ENCODE results near the gene FMNL1.
A peak's percentile ranks its signal among the peaks of the same experiment; 100 is the strongest.
"Not testable (repeated sequence)": the region's sequence is repeated elsewhere in the genome, so short reads cannot be mapped to it uniquely, and the experiment has no call there.

Gene FMNL1, protein sequence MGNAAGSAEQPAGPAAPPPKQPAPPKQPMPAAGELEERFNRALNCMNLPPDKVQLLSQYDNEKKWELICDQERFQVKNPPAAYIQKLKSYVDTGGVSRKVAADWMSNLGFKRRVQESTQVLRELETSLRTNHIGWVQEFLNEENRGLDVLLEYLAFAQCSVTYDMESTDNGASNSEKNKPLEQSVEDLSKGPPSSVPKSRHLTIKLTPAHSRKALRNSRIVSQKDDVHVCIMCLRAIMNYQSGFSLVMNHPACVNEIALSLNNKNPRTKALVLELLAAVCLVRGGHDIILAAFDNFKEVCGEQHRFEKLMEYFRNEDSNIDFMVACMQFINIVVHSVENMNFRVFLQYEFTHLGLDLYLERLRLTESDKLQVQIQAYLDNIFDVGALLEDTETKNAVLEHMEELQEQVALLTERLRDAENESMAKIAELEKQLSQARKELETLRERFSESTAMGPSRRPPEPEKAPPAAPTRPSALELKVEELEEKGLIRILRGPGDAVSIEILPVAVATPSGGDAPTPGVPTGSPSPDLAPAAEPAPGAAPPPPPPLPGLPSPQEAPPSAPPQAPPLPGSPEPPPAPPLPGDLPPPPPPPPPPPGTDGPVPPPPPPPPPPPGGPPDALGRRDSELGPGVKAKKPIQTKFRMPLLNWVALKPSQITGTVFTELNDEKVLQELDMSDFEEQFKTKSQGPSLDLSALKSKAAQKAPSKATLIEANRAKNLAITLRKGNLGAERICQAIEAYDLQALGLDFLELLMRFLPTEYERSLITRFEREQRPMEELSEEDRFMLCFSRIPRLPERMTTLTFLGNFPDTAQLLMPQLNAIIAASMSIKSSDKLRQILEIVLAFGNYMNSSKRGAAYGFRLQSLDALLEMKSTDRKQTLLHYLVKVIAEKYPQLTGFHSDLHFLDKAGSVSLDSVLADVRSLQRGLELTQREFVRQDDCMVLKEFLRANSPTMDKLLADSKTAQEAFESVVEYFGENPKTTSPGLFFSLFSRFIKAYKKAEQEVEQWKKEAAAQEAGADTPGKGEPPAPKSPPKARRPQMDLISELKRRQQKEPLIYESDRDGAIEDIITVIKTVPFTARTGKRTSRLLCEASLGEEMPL

DNA sequence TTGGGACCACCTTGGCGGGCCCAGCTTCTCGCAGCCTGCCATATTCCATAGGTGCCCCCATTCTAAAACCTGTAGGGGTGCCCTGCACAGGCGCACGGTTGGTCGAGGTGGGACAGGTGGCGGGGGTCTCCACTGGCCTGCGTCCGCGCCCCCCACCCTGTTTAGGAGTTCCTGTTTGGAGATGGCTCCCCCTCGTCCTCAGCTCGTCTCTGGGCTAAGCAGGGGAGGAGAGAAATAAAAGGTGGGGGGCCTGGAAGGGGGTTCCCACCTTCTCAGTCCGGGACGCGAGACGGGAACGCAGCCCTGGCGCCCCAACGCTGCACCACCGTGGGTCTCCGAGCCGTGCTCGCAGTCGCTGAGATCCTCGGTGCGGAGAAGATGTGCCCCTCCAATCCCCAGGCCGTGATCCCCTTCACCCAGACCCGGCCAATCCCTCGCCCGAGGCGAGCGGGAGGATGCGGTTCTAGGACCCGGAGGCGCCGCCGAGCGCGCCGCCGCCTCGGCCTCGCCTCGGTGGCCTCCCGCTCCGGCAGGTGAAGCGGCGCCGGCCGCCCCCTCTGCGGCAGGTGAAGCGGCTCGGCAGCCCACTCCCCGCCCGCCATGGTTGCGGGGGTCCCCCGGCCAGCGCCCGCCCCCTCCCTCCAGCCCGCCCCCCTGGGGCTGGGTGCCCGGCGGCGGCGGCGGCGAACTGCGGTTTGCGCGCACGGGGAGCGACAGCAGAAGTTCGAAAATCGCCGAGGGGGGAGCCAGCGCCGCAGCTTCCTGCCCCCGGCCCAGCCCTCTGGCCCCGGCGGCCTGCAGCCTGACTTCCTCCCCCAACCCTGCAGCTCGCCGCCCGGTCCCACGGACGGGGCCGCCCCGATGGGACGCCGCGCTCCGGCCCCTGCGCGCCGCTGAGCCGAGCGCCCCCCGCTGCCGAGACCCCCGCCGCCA lies at the start of gene FMNL1:
TSS of gene FMNL1 (plus strand) at position 805 of the 933 bp plus-strand sequence. CDS start 240 bp downstream, outside the sequence.
- DNase-seq: no peak

DNA sequence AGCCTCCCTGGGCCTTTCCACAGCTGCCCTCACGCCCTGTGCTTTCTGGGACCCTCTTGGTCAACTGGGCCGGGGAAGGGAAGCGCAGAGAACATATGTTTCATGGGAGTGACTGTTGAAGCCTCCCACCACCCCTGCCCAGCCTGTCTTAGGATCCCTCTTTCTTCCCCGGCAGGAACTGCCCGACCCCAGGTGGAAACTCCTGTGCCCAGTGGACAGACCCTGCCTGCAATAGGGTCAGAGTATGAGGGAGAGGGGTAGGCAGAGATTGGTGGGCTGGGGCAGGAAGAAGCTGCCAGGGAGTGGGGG lies 49.5 kb upstream of the FMNL1 start:
- DNase-seq: no peak

DNA sequence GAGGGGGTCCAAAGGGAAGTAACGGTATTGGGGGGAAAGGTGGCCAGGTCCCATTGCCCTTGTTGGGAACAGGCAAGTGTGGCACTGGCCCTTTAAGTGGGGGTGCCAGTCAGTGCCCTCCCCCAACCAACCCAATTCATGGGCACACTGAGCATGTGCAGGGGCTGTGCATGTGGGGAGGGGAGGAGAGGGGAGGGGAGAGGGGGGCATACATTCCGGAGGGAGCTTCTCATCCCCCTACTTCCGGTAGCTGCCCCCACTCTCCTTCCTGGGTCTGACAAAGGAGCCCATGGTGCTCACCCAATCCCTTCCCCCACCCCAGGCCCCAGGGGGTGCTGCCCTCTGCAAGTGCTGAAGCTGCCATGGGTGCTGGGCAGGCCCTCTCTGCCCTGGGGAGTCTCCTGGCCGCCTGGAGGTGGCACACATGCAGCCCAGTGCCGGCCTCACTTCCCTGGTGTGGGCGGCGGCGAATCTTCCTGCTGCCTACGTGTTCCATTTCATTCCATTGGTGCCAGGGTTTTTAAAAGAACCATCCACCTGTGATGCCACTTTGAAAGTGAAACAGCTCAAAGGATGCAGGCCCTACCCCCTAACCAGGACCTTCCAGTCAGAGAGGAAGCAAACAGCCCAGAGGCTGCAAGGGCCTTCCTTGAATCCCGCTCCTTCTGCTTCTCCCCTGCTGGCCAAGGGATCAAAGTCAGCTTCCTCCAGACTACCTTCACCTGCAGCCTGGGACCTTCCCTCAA lies 49.0 kb upstream of the FMNL1 start:
- no peak for DNase-seq

DNA sequence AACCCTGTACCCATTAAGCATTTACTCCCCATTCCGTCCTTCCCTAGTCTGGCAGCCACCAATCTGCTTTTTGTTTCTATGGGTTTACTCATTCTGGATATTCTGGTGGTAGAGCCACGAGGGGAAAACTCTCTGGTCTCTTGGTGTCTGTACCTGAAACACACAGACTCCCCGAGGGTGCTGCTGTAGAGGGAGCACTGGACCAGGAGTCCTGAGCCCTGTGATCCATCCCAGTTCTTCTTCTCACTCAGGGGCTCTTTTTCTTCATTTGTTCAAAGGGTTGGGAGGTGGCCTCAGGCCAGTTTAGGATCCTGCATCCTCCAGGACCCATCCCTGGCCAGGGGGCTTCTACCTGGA lies 45.9 kb upstream of the FMNL1 start:
- no peak for DNase-seq

DNA sequence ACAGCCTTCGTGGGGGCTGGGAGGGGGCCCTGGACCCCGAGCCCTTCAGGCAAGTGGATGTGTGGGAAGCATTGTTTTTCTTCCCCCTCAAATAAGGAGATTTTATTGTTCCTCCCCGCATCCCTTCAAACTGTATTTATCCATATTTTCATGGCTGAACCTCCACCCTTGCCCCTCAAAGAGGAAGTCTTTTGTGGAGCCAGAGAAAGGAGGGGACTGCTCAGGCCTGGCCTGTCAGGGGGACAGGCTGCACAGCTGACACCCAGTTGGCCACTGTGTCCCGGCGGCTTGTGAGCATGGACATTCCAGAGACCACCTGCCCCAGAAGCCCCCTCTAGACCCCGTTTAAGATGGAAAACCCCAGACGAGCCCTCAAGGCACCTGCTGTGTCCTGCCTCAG lies 44.1 kb upstream of the FMNL1 start:
- DNase-seq: no peak

DNA sequence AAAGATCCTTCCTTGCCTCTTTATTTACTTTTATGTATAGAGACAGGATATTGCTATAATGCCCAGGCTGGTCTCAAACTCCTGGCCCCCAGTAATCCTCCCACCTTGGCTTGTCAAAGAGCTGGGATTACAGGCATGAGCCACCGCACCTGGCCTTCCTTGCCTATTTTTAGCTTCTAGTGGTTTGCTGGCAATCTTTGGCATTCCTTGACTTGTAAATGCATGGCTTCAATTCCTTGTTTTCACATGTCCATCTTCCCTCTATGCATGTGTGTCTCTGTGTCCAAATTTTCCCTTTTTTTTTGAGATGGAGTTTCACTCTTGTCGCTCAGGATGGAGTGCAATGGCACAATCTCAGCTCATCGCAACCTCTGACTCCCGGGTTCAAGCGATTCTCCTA lies 37.5 kb upstream of the FMNL1 start:
- DNase-seq: no peak

DNA sequence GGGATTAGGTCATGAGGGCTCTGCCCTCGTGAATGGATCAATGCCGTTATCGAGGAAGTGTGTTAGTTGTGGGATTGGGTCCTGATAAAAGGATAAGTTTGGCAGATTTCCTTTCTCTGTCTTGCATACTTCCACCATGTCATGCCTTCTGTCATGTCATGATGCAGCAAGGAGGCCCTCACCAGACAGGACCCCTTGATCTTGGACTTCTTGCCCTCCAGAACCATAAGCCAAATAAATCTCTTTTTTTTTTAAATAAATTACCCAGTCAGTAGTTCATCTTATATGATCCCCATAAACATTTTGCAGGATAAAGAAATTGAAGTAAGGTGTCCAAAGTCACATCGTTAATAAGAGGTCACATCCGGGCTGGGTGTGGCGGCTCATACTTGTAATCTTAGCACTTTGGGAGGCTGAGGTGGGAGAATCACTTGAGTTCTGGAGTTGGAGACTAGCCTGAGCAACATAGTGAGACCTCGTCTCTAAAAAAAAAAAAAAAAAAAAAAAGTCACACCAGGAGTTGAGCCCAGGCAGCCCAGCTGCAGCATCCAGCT lies 34.8 kb upstream of the FMNL1 start:
- no peak for DNase-seq

DNA sequence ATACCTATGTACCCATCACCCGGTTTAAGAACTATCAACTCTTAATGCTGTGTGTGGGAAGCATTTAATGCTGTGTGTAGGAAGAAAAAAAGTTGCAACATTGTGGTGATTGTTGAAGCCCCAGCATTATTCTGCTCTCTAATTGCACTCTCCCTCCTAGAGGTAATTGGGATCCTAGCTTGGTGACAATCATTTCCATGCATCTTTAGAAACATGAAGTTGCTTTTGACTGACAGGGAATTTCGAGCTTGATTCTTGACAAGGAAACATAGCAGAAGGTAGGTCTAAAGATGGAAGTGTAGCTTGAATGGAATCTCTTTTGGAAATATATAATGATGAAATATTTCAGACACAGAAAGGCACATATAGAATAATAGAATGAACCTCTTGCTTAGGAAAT lies 32.7 kb upstream of the FMNL1 start:
- DNase-seq: no peak

DNA sequence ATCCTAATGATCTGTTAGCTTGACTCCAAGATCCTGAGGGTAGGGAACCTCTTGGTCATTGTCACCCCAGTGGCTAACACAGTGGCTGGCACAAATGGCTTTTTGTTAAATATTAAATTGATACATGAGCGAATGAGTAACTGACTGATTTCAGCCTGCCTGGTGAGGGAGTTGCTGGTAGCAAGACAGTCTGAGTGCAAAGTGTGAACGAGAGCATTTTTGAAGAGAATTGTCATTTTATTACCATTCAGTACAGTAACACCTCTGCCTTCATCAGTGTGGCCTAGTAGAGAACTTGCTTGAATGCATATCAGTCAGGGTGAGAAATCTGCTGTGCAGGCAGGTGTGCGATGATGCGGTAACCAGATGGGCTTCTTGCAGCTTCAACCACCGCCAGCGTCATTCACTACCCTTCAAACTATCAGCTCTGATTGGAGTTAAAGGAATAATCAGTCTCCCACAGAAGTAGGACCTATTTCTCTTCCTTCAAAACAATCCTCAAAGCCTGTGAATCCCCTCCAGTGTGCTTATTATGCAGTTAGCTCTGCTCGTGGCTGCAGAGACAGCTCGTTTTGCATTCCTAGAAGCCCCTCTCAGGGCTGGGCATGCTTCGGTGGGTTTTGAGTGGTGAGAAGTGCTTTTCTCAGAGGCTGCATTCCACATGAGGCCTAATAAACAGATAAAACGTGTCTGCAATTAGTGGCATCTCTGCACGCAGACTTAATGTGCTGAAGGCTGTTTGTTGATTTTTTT lies 31.0 kb upstream of the FMNL1 start:
- DNase-seq: no peak

DNA sequence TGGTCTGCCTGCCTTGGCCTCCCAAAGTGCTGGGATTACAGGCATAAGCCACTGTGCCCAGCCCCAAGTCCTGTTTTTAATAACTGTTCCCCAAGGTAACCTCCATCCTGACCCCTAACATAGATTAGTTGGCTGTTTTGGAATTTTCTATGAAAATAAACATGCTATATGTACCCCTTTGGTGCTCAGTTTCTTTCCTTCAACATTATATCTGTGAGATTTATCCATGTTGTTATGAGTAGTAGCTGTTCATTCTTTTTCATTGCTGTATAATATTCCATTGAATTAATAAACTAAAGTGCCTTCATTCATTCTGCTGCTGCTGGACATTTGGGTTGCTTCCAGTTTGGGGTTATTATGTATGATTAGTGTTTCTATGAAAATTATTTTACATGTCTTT lies 26.3 kb upstream of the FMNL1 start:
- DNase-seq: no peak

DNA sequence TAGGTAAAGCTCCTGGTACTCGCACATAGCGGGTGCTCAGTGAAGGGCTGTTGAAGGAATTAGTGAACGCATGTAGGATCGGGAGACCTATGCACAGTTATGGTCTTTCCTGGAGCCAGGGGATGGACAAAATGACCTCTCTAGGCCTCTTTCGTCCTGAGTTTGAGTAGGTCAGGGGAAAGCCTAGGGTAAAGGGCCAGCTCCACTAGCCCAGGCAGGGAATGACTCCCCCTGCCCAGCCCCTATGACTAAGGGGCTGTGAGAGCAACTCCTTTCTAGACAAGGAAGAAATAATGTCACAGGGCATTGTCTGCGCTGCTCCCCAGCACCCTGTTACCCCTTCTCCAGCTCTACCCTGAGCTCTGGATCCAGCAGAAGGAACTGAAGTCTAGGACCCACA lies 24.6 kb upstream of the FMNL1 start:
- no peak for DNase-seq

DNA sequence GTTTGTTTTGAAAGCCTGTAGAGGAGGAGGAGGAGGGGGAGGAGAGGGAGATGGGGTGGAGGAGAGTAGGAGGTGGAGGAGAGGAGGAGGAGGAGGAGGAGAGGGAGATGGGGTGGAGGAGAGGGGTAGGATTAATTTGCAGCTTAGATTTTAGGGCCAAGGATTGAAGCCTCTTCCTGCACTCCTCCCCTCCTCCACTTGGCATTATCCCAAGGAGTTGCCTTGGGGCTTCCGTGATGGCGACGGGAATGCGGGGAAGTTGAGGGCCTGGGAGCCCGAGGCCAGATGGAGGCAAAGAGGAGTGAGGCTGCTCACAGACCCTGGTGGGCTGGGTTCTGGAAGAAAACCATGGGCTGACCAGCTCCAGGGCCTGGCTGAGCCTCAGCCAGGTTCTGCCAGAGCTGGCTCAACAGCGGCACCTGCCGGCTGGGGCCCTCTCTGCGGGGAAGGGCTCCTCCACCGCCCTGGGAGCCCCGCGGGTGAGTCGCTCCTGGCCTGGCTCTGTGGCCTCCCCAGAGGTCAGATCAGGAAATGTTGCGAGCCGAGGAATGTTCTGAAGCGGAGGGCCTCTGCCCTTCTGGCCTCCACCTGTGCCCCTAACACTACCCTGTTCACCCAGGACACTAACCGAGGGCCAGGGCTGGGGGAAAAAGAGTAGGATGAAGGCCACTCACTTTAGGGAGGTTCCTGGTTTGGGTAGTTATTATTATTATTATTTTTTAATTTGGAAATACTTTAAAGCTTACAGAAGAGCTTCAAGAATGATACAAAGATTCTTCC lies 23.9 kb upstream of the FMNL1 start:
- peak; percentile 37 for DNase-seq

DNA sequence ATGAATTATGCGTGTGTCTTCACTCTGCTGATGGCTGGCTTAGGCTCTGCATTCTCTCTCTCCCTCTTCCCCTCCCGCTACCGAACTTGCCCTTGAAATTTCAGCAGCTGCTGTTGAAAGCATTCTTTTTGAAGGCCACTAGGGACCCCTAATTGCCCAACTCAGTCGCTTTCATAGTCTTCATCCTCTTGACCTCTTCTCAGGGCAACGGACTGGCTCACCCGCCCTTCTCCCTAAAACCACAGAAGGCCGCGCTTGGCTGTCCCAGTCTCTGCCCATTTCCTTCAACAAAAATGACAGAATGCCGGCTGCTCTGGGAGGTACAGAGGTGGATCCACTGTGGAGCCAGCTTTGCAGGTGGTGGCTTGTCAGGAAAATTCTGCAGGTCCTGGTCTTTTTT lies 21.0 kb upstream of the FMNL1 start:
- DNase-seq: no peak

DNA sequence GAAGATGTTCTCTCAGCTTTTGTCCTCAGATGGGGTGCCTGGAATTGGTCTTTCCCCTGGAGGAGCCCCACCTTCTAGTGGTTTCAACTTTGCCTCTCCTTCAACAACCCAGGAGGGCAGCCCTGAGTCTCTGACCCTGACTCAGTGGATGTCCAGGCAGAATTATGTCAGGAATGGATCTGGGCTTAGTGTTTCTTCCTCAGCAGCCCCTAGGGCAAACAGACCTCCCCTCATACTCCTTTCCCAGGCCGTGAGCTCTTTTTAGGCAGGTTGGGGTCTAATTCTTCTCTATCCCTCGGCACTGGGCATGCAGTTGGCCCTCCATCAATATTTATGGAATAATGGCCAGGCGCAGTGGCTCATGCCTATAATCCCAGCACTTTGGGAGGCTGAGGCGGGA lies 20.2 kb upstream of the FMNL1 start:
- DNase-seq: no peak

DNA sequence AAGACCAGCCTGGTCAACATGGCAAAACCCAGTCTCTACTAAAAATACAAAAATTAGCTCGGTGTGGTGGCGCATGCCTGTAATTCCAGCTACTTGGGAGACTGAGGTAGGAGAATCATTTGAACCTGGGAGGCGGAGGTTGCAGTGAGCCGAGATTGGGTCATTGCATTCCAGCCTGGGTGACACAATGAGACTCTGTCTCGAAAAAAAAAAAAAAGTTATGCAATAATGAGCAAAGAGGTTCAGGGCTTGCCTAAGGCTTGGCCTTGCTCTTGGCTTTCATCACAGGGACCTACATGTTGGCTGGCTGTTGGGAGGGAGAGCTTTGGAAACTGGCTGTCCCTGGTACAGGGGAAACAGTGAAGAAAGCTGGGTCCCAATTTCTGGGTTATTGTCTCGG lies 19.8 kb upstream of the FMNL1 start:
- not testable (repeated sequence) for DNase-seq

DNA sequence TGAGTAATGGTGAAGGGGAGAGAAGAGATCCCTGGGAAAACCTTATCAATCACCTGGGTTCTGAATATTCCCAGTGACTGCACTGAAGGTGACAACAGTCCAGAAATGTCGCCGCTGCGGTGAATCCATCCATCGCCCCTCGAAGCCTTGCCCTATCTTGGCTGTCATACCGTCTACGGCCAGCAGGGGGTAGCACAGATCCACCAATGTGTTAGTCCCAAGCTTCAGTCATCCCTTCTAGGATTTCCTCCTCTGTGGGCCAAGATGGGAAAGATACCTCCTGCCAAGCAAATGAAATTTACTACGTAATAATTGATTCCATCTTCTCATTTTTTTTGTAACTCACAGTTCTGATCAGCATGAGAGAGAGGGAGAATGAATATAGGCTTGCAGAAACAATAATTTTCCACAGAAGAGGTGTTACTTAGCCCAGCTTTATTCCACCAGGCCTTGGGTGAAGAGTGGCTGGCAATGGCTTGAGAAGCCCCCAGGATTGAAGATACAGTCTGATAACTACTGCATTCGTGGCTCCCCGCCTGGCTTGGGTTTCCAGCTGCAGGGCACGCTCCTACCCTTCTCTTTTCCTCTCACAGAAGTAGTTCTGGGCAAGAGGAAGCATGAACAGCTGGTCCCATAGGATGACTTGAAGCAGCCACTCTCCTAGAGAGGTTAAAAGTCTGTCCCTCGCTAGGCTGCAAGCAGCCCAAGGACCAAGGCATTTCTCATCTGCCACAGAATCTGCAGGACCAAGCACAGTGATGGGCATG lies 2.6 kb upstream of the FMNL1 start:
- peak; percentile 72 for DNase-seq

DNA sequence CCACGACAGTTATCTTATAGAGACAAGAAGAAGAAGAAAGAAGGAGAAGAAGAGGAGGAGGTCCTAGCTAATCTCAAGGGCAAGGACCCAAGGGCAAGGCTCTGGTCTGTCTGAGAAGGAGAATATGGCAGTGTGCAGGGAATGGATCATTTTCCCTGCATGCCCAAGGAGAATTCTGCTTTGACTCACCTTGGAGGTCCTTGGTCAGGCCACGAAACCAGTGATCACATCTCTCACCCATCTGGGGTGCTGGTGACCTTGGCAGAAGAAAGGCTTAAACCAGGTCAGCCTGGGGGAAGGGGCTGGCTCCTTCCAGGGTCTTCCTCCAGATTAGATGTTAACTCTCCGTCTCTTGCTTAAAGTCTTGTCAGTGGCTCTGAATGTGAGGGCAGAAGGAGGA lies 1.6 kb upstream of the FMNL1 start:
- DNase-seq: no peak

DNA sequence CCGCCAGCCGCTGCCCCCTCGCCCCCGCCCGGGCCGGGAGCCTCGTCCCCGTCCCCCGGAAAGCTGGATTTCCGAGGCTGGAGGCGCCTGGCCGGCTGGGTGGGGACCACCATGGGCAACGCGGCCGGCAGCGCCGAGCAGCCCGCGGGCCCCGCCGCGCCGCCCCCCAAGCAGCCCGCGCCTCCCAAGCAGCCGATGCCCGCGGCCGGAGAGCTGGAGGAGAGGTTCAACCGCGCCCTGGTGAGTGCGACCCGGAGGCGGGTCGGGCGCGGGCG lies 266 bp downstream of the FMNL1 start:
- DNase-seq: no peak

DNA sequence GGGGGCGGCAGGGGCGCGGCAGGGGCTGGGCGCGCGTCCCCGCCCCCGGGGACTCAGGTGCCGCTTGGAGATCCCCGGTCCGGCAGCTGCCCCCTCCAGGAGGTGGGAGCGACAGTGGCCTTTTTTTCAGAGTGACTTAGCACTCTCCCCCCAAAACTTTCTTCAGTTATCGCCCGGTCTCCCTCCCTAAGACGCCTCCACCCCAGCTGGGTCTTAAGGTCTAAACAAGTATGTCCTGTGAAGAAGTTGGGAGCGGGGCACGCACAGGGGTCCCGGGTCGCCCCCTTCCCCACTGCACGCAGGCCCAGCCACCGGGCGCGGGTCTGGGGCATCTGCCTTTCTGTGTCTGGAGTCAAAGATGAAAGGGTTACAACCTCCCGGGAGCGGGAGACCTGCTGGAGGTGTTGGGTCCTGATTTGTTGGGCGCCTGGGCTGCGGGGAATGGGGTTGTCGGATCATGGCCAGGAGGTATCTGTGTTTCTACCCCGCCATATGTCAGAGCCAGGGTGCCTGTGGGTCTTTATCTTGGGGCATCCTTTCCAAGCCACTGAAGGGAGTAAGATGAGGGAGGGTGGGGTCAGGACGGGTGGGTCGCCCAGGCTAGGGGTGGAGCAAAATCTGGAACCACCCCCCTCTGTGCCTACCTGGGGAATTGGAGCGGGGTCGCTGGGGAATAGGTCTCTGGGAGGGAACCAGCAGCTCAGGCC lies 757 bp downstream of the FMNL1 start:
- no peak for DNase-seq
